Endometrium (tissue), 2 donors: ENCODE results near the gene ZNF326.

Experiments used
- FAIRE-seq: peaks from 2 replicates; lab custom pipeline; 2012; peaks lifted over from hg19 to GRCh38; lab: Jason Lieb, UNC
- donor health status: control.
- donor health status: control.

ZNF326 gene

DNA sequence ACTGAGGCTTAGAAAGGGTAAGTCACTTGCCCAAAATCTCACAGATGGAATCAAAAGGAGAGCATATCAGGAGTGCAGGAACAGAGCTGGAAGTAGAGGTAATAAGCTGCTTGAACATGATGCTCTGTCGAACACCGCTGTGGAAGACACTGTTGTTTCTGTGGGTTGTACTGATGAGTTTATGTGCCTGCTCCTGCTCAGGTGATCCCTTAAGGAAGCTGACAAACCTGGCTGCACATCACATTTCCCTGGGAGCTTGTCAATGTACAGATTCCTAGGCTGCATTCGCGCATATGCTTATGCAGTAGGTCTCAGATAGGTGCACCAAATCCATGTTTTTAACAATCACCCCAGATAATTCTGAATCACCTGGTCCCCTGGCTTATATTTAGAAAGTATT lies 79.7 kb downstream of the ZNF326 start:
- no peak for FAIRE-seq

DNA sequence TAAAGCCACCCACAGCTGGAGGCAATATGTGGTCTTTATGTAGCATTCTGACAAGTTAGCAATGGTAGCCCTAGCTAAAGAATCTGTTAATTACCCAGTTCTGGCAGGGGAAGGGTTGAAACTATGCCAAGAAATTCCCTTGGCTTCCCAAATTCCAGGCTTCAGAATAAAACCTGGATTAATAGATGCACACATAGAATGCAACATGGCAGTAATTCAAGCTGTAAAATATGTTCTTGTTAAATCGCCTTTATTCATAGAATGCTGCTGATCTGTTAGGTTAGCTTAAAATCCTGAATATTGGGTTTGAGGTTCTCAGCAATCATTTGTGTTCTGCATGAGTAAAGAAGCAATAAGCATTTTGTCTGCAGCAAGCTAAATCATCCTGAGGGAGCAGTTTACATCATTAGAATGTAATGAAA lies 80.1 kb downstream of the ZNF326 start:
- no peak for FAIRE-seq

DNA sequence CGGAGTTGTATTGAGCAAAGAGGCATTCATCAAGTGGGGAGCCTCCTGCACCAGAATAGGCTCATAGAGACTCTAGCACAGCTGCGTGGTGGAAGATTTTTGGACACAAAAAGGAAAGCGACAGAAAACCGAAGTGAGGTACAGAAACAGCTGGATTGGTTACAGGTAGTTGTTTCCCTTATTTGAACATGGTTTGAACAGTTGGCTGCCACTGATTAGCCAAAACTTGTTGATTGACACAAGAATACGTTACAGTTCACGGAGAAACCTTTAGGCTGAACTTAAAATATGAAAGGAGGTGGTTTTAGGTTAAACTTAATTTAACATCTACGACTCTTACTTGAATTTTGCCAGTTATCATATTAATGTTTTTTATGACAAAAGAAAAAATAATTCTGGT lies 89.1 kb downstream of the ZNF326 start:
- FAIRE-seq, result no peak
